H1 (cell line): ENCODE results near the gene RRAS. TPM values are rescaled to one million over a fixed set of nuclear protein-coding genes. Genes with fewer than 3 reads are reported as not detected.

Source experiments
- CTCF ChIA-PET: fragments of 300-600 bp; sonication (Branson Sonifier 250); formaldehyde crosslinking; loops from one replicate; lab custom pipeline; 2021; ENCODE audit not compliant: partially characterized antibody; lab: Charles Lee
- POLR2A ChIA-PET: fragments of 300-600 bp; sonication (Branson Sonifier 250); formaldehyde crosslinking; loops from one replicate; lab custom pipeline; 2021; ENCODE audit warnings: inconsistent platforms; ENCODE audit not compliant: partially characterized antibody; lab: Charles Lee
- DNase-seq, 2 experiments: peaks; one replicate each; pipeline versions ENCODE4 v3.0.0 to v3.0.0-alpha.2; 2010 to 2022; ENCODE audit warnings: low spot score in 2 of 2, low read depth in 1 of 2, mixed read lengths in 1 of 2
- FAIRE-seq: peaks from 2 replicates; lab custom pipeline; 2011; peaks lifted over from hg19 to GRCh38; lab: Jason Lieb, UNC
- H2AFZ ChIP-seq: 2 replicates; pipeline ENCODE4 v1.8.1; 2012; ENCODE audit warnings: low read length, inconsistent platforms
- H2AK5ac ChIP-seq: 2 replicates; pipeline ENCODE4 v1.6.1; 2013; ENCODE audit warnings: low read depth, low read length
- H2BK120ac ChIP-seq: replicated peaks from 2 replicates; pipeline ENCODE3; 2013; ENCODE audit warnings: low read depth, low read length, inconsistent platforms
- H2BK12ac ChIP-seq: 2 replicates; pipeline ENCODE4 v1.6.1; 2013; ENCODE audit warnings: low read depth, low read length
- H2BK15ac ChIP-seq: 2 replicates; pipeline ENCODE4 v1.6.1; 2013; ENCODE audit warnings: low read length
- H2BK20ac ChIP-seq: 2 replicates; pipeline ENCODE4 v1.6.1; 2013; ENCODE audit warnings: low read length
- H2BK5ac ChIP-seq: 2 replicates; pipeline ENCODE4 v1.6.1; 2013; ENCODE audit warnings: low read depth, low read length
- H3K14ac ChIP-seq: 2 replicates; pipeline ENCODE4 v1.6.1; 2013; ENCODE audit warnings: inconsistent platforms; ENCODE audit not compliant: insufficient read length
- H3K18ac ChIP-seq: 2 replicates; pipeline ENCODE4 v1.6.1; 2013; ENCODE audit warnings: low read length; ENCODE audit errors: extremely low read depth
- H3K23ac ChIP-seq: 2 replicates; pipeline ENCODE4 v1.6.1; 2013; ENCODE audit warnings: inconsistent platforms; ENCODE audit not compliant: insufficient read length
- H3K23me2 ChIP-seq: 2 replicates; pipeline ENCODE4 v1.6.1; 2013; ENCODE audit warnings: low read depth, low read length
- H3K27ac ChIP-seq: 2 replicates; pipeline ENCODE4 v1.6.1; 2011; ENCODE audit warnings: low read depth, low read length, inconsistent platforms
- H3K27me3 ChIP-seq, 4 experiments: replicated peaks in 1 of 4; 1 replicate in 1 of 4; 2 replicates in 3 of 4; pipeline versions ENCODE4 v1.6.1 to v1.8.1; 2011 to 2013; ENCODE audit warnings: low read length in 3 of 4, mild to moderate bottlenecking in 3 of 4, inconsistent platforms in 2 of 4, mixed read lengths in 2 of 4, moderate library complexity in 1 of 4; ENCODE audit not compliant: control insufficient read depth in 3 of 4, insufficient read depth in 3 of 4; ENCODE audit errors: extremely low read depth in 1 of 4
- H3K36me3 ChIP-seq, 4 experiments: 2 replicates each; pipeline versions ENCODE4 v1.6.1 to v1.8.1; 2011 to 2013; ENCODE audit warnings: mild to moderate bottlenecking in 4 of 4, low read length in 3 of 4, moderate library complexity in 2 of 4, control low read depth in 1 of 4, inconsistent platforms in 1 of 4; ENCODE audit not compliant: insufficient read depth in 4 of 4, control insufficient read depth in 2 of 4
- H3K4ac ChIP-seq: replicated peaks from 2 replicates; pipeline ENCODE3; 2013; ENCODE audit warnings: low read length, low read depth, mixed read lengths, inconsistent platforms; ENCODE audit not compliant: insufficient read length
- H3K4me1 ChIP-seq, 4 experiments: replicated peaks in 1 of 4; 1 replicate in 1 of 4; 2 replicates in 3 of 4; pipeline versions ENCODE4 v1.6.1 to v1.8.1; 2011 to 2013; ENCODE audit warnings: low read length in 3 of 4, inconsistent platforms in 2 of 4, mixed read lengths in 1 of 4; ENCODE audit not compliant: insufficient read depth in 4 of 4, control insufficient read depth in 3 of 4
- H3K4me2 ChIP-seq, 2 experiments: 2 replicates each; pipeline versions ENCODE4 v1.6.1 to v1.8.1; 2011 to 2013; ENCODE audit warnings: low read depth in 2 of 2, low read length in 2 of 2, control low read depth in 1 of 2, inconsistent platforms in 1 of 2, mild to moderate bottlenecking in 1 of 2; ENCODE audit not compliant: insufficient read depth in 1 of 2
- H3K4me3 ChIP-seq, 4 experiments: fragments of 200-600, 300-600 bp in 1 of 4; sonication (generic), shearing (Covaris generic), sonication (Bioruptor Twin) in 1 of 4; 2 replicates each; pipeline versions ENCODE4 v1.5.1 to v1.8.1; 2011 to 2016; ENCODE audit warnings: low read length in 4 of 4, low read depth in 3 of 4, control low read depth in 2 of 4, inconsistent platforms in 2 of 4, mild to moderate bottlenecking in 2 of 4, mixed read lengths in 1 of 4, moderate library complexity in 1 of 4; ENCODE audit not compliant: insufficient read depth in 2 of 4; ENCODE audit errors: extremely low read depth in 1 of 4
- H3K56ac ChIP-seq: replicated peaks from 2 replicates; pipeline ENCODE3; 2013; ENCODE audit warnings: low read depth, mild to moderate bottlenecking, mixed read lengths, low read length, inconsistent platforms; ENCODE audit not compliant: insufficient read length
- H3K79me1 ChIP-seq: 2 replicates; pipeline ENCODE4 v1.6.1; 2013; ENCODE audit warnings: low read depth, low read length, control low read depth
- H3K79me2 ChIP-seq, 2 experiments: 2 replicates each; pipeline versions ENCODE4 v1.6.1 to v1.8.1; 2012 to 2013; ENCODE audit warnings: low read length in 2 of 2, mild to moderate bottlenecking in 2 of 2, inconsistent platforms in 1 of 2; ENCODE audit not compliant: insufficient read depth in 2 of 2, control insufficient read depth in 1 of 2
- H3K9ac ChIP-seq, 4 experiments: replicated peaks in 1 of 4; 1 replicate in 1 of 4; 2 replicates in 3 of 4; pipeline versions ENCODE4 v1.6.1 to v1.8.1; 2011 to 2013; ENCODE audit warnings: low read depth in 3 of 4, low read length in 3 of 4, control low read depth in 2 of 4, mild to moderate bottlenecking in 2 of 4, moderate library complexity in 2 of 4, inconsistent platforms in 1 of 4; ENCODE audit errors: extremely low read depth in 1 of 4
- H3K9me3 ChIP-seq, 2 experiments: 2 replicates each; pipeline versions ENCODE4 v1.6.1 to v1.8.1; 2012 to 2013; ENCODE audit warnings: mild to moderate bottlenecking in 2 of 2, moderate library complexity in 2 of 2, control low read depth in 1 of 2, inconsistent platforms in 1 of 2, low read depth in 1 of 2, low read length in 1 of 2, mixed read lengths in 1 of 2; ENCODE audit not compliant: insufficient read depth in 2 of 2
- H4K20me1 ChIP-seq, 2 experiments: replicated peaks in 1 of 2; 2 replicates each; pipeline versions ENCODE3 to v1.8.1; 2011 to 2013; ENCODE audit warnings: inconsistent platforms in 2 of 2, low read length in 2 of 2, mild to moderate bottlenecking in 1 of 2; ENCODE audit not compliant: insufficient read depth in 2 of 2, control insufficient read depth in 1 of 2
- H4K5ac ChIP-seq: 2 replicates; pipeline ENCODE4 v1.6.1; 2013; ENCODE audit warnings: low read length, low read depth, mixed read lengths, inconsistent platforms; ENCODE audit not compliant: insufficient read length
- H4K8ac ChIP-seq: 2 replicates; pipeline ENCODE4 v1.8.0; 2013; ENCODE audit warnings: mild to moderate bottlenecking, moderate library complexity, low read length, inconsistent platforms; ENCODE audit not compliant: insufficient read depth; ENCODE audit errors: extremely low read depth
- H4K91ac ChIP-seq: replicated peaks from 2 replicates; pipeline ENCODE3; 2013; ENCODE audit warnings: low read length, mixed read lengths, inconsistent platforms; ENCODE audit not compliant: insufficient read length
- CBX8 ChIP-seq: fragments of 300-800, 300-1000 bp; sonication (generic); IDR thresholded peaks from 2 replicates; pipeline ENCODE4 v1.7.1; 2016; ENCODE audit warnings: low read depth, low read length, borderline replicate concordance
- SAP30 ChIP-seq: fragments of 300-600 bp; sonication (generic); IDR thresholded peaks from 2 replicates; pipeline ENCODE4 v1.7.1; 2012; ENCODE audit warnings: low read length, moderate library complexity, mild to moderate bottlenecking, inconsistent platforms; ENCODE audit not compliant: insufficient read depth, insufficient replicate concordance
- SIX5 ChIP-seq: IDR thresholded peaks from 2 replicates; pipeline ENCODE4 v1.6.1; 2011; ENCODE audit warnings: mild to moderate bottlenecking, low read depth, low read length
- WGBS, 2 experiments: shearing (Covaris generic) in 1 of 2; methylation state at CpG; one replicate each; pipeline versions ENCODE4 v1.1.6 to v1.1.7; 2013 to 2015; ENCODE audit warnings: low lambda C conversion rate in 2 of 2, mixed read lengths in 2 of 2, inconsistent platforms in 1 of 2, low coverage in 1 of 2, missing lambda C conversion rate in 1 of 2; ENCODE audit not compliant: insufficient replicate concordance in 2 of 2, insufficient coverage in 1 of 2, insufficient read length in 1 of 2; ENCODE audit errors: extremely low coverage in 1 of 2, missing lambda C conversion rate in 1 of 2; 5-methylcytosine and 5-hydroxymethylcytosine counted together
- polyA plus RNA-seq, 7 experiments: library from polyadenylated mRNA; depleted of rRNA in 3 of 7; stranded (reverse) in 5 of 7; unstranded in 2 of 7; fragments of >200 nt in 5 of 7; fragments of 200-250 nt in 2 of 7; gene quantifications; 1 replicate in 5 of 7; 2 replicates in 1 of 7; 4 replicates in 1 of 7; pipeline versions ENCODE4 v1.2.1 to v1.2.3, GENCODE V29; 2011 to 2013; ENCODE audit warnings: missing spikeins in 2 of 7, mixed read lengths in 2 of 7
- total RNA-seq: library from RNA; stranded (reverse); fragmentation: NEBNext Ultra II Directional; extraction: Animal tissue kit (Norgen Biotek cat#: 25700); gene quantifications from 2 replicates; pipeline ENCODE4 v1.2.1, GENCODE V29; 2021

The RRAS gene
- total and polyA plus RNA-seq, 2 of the 8 experiments (the other 6 are each of a cell fraction or from before 2014, with no cell fraction given): 17.7 to 49.1 TPM

DNA sequence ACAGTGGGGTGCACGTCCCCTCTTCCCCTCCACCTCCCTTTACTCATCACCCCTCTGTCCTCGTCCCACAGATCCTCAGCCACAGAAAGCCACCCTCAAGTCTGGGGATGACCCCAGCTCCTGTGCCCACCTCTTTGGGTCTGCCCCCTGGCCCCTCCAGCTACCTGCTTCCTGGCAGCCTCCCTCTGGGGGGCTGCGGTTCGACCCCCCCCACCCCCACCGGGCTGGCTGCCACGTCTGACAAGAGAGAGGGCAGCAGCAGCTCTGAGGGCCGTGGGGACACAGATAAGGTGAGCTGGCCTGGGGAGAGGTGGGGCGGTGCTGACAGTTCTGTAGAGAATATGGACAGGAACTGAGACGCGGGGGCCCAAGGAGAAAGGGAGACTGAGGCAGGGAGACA lies 14.6 kb upstream of the RRAS start:
- Histone ChIP-seq H3K27me3 (no peaks in the 10 kb centered on the region), H3K4me3 (no peak overlapping the region), H3K27ac (no peak overlapping the region), H3K23me2 (no peaks in the 10 kb centered on the region), H3K23ac (no peak overlapping the region), H3K79me1 (peaks cover 7% of the 10 kb centered on the region; the same call in 1 of the 2 replicates), H2AFZ (no peak overlapping the region), H2AK5ac (no peak overlapping the region), H3K36me3 (peaks cover 15 to 75% (median 49%) of the 10 kb centered on the region in 4 experiments; a peak in 7 of 8 replicates), H3K4me2 (no peak overlapping the region), H2BK15ac (no peak overlapping the region), H3K9me3 (no peaks in the 10 kb centered on the region), H4K5ac (no peak overlapping the region), H3K18ac (no peak overlapping the region), H4K91ac (no peak overlapping the region), H4K20me1 (peaks cover 6 to 17% of the 10 kb centered on the region in 2 experiments), H2BK5ac (no peak overlapping the region), H3K4me1 (peaks cover 0 to 14% (median 5%) of the 10 kb centered on the region in 4 experiments; a peak in 4 of 7 replicates), H2BK20ac (no peak overlapping the region), H3K4ac (no peak overlapping the region), H3K9ac (no peak overlapping the region), H4K8ac (no peak overlapping the region), H2BK12ac (no peak overlapping the region), H3K56ac (no peak overlapping the region), H2BK120ac (no peak overlapping the region), H3K79me2 (no peaks in the 10 kb centered on the region; a peak in 1 of 4 replicates), H3K14ac (no peak overlapping the region)
- no peak for DNase-seq
- WGBS, 2 experiments: 94% methylated on average over 8 of the region's 10 CpGs; no CpG with 5 or more reads in 1 of the 2 experiments
- no peak for FAIRE-seq
- ChIA-PET POLR2A (interaction anchor here (1.0 to 18.0 kb wide), 6 partner anchors 10 to 74 kb away, joined by 3 to 275 read pairs (median 22); partner anchors contain the start of genes ADM5, BCL2L12, IRF3 and NOSIP), CTCF (interaction anchor here (0.5 to 3.8 kb wide), 7 partner anchors 11 to 56 kb away, joined by 4 to 39 read pairs (median 5); partner anchors contain the start of genes ADM5, BCL2L12 and IRF3)
- TF ChIP-seq SIX5: no peak
- TF ChIP-seq CBX8: no peak
- no peak for TF ChIP-seq SAP30
